OCI-LY7 (cell line): Measurements from ENCODE around the gene GPC1. TPM values are rescaled to one million over a fixed set of nuclear protein-coding genes. Genes with fewer than 3 reads are reported as not detected.

ENCODE experiments used
- BruUV-seq: library from RNA; stranded (reverse); fragments of 400-500 nt; replicated peaks from 2 replicates; lab custom pipeline; 2021; lab: Mats Ljungman, UMichigan
- CTCF ChIA-PET: fragments of 300-600 bp; sonication (Branson Sonifier 250); formaldehyde crosslinking; loops from one replicate; lab custom pipeline; 2022; ENCODE audit warnings: antibody characterized with exemption; ENCODE audit not compliant: unreplicated experiment; lab: Charles Lee
- POLR2A ChIA-PET: fragments of 300-600 bp; sonication (Branson Sonifier 250); formaldehyde crosslinking; loops from one replicate; lab custom pipeline; 2022; ENCODE audit warnings: antibody characterized with exemption; lab: Charles Lee
- DNase-seq: peaks from one replicate; pipeline ENCODE4 v3.0.0-alpha.2; 2015; ENCODE audit warnings: low spot score
- H2AFZ ChIP-seq: fragments of 200-600 bp; sonication (generic), shearing (Covaris generic); 2 replicates; pipeline ENCODE4 v1.6.1; 2014; ENCODE audit warnings: mild to moderate bottlenecking, antibody characterized with exemption, low read length, moderate library complexity
- H3K27ac ChIP-seq: fragments of 200-600 bp; sonication (generic); 2 replicates; pipeline ENCODE4 v1.5.1; 2014; ENCODE audit warnings: mixed run types, low read depth, mild to moderate bottlenecking, moderate library complexity, low read length, inconsistent platforms; ENCODE audit not compliant: poor library complexity, severe bottlenecking
- H3K36me3 ChIP-seq: fragments of 200-600 bp; sonication (generic); 2 replicates; pipeline ENCODE4 v1.6.1; 2014; ENCODE audit warnings: mild to moderate bottlenecking, antibody characterized with exemption, low read length, moderate library complexity, mixed read lengths; ENCODE audit not compliant: insufficient read depth
- H3K4me1 ChIP-seq: fragments of 200-600 bp; sonication (generic); 2 replicates; pipeline ENCODE4 v1.5.1; 2014; ENCODE audit warnings: mild to moderate bottlenecking, low read length; ENCODE audit not compliant: insufficient read depth, poor library complexity, severe bottlenecking
- H3K4me2 ChIP-seq: fragments of 200-600 bp; sonication (generic); 2 replicates; pipeline ENCODE4 v1.6.1; 2014; ENCODE audit warnings: mild to moderate bottlenecking, low read length
- H3K4me3 ChIP-seq: fragments of 200-600 bp; sonication (generic); 2 replicates; pipeline ENCODE4 v1.5.1; 2014; ENCODE audit warnings: mild to moderate bottlenecking, low read depth, low read length; ENCODE audit not compliant: poor library complexity, severe bottlenecking
- H3K79me2 ChIP-seq: fragments of 200-600 bp; sonication (generic); 2 replicates; pipeline ENCODE4 v1.6.1; 2016; ENCODE audit warnings: low read depth, mild to moderate bottlenecking, low read length, moderate library complexity, mixed read lengths; ENCODE audit not compliant: insufficient read depth
- H3K9me2 ChIP-seq: fragments of 200-600 bp; sonication (generic); 2 replicates; pipeline ENCODE4 v1.6.1; 2016; ENCODE audit warnings: mild to moderate bottlenecking, low read length, mixed read lengths; ENCODE audit not compliant: insufficient read depth
- H3K9me3 ChIP-seq: fragments of 200-600 bp; sonication (generic); 2 replicates; pipeline ENCODE4 v1.6.1; 2014; ENCODE audit warnings: mild to moderate bottlenecking, mixed run types, low read length, mixed read lengths
- H4K20me1 ChIP-seq: fragments of 200-600 bp; sonication (generic); 2 replicates; pipeline ENCODE4 v1.6.1; 2014; ENCODE audit warnings: mild to moderate bottlenecking, antibody characterized with exemption, low read length, moderate library complexity, mixed read lengths; ENCODE audit not compliant: insufficient read depth
- EZH2phosphoT487 ChIP-seq: fragments of 200-600 bp; sonication (generic); IDR thresholded peaks from 2 replicates; pipeline ENCODE4 v1.6.1; 2018; ENCODE audit warnings: low read depth, borderline replicate concordance, mild to moderate bottlenecking, mixed run types, antibody characterized with exemption, low read length, moderate library complexity, mixed read lengths
- intact Hi-C: fragments of 100-400 bp; cut with micrococcal nuclease; formaldehyde crosslinking; loops from one replicate; pipeline ENCODE4 v1.10.0; 2022; ENCODE audit not compliant: unreplicated experiment
- total RNA-seq, 2 experiments: library from RNA; depleted of rRNA in 1 of 2; stranded (reverse); fragments of >200 nt in 1 of 2; shearing (Covaris generic) in 1 of 2; gene quantifications; 2 replicates each; pipeline ENCODE4 v1.2.3, GENCODE V29; 2014 to 2022
- TF ChIP-seq, protein P1 (sequence below): fragments of 200-600 bp; sonication (generic); conservative IDR thresholded peaks from 2 replicates; pipeline ENCODE4 v1.5.1; 2014; ENCODE audit warnings: mild to moderate bottlenecking, antibody characterized with exemption, low read length, moderate library complexity, mixed read lengths

GPC1 gene
- total RNA-seq, 2 experiments from 2014 or later: 2.4 to 4.0 TPM

DNA sequence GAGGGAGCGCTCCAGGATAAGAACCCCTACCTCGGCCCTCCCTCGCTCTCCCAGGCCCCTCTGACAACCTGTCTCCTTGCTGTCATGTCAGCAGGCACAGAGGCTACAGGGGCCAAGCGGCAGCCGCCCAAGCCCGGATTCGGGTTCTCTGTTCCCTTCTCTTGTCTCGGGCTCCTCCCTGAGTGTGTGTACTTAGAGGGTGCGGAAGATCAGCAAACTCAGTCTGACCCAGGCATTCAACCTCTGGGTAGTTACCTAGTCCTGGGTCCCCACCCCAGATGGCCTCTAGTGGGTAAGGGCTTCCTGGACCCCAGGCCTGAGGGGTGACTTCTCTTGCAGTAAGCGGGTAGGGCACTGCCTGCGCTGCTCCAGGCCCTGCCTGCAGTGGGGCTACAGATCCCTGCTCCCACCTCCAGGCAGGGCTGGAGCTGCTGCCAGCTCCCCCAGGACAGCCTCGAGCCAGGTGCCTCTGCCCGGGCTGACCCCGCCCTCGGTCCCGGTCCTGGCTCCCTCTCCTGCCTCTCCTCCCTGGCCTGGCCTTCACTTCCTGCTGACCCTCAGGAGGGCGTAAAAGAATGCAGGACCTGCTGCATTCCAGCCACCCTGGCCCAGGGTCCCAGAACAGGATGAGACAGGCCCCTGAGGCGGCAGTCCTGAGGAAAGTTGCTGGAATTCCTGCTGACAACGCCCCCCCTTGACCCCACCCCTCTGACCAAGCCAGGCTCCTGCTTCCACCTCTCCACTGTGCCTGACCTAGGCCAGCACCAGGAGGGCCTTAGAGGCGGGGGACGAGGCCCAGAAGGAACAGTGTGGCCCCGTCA is 22.0 kb downstream of the GPC1 start:
- ChIA-PET POLR2A (no interaction called here), CTCF (no interaction called here)
- no peaks in the 10 kb centered on the region for H4K20me1 ChIP-seq
- no peak overlapping the region for H3K27ac ChIP-seq
- no peaks in the 10 kb centered on the region for H3K9me2 ChIP-seq
- H2AFZ ChIP-seq: no peak overlapping the region
- H3K79me2 ChIP-seq: no peaks in the 10 kb centered on the region
- H3K4me2 ChIP-seq: no peak overlapping the region
- DNase-seq: no peak
- H3K4me3 ChIP-seq: no peak overlapping the region
- no peaks in the 10 kb centered on the region for H3K36me3 ChIP-seq
- no TSS peak for BruUV-seq
- no peaks in the 10 kb centered on the region for H3K4me1 ChIP-seq
- no peaks in the 10 kb centered on the region for H3K9me3 ChIP-seq
- TF ChIP-seq, protein P1, sequence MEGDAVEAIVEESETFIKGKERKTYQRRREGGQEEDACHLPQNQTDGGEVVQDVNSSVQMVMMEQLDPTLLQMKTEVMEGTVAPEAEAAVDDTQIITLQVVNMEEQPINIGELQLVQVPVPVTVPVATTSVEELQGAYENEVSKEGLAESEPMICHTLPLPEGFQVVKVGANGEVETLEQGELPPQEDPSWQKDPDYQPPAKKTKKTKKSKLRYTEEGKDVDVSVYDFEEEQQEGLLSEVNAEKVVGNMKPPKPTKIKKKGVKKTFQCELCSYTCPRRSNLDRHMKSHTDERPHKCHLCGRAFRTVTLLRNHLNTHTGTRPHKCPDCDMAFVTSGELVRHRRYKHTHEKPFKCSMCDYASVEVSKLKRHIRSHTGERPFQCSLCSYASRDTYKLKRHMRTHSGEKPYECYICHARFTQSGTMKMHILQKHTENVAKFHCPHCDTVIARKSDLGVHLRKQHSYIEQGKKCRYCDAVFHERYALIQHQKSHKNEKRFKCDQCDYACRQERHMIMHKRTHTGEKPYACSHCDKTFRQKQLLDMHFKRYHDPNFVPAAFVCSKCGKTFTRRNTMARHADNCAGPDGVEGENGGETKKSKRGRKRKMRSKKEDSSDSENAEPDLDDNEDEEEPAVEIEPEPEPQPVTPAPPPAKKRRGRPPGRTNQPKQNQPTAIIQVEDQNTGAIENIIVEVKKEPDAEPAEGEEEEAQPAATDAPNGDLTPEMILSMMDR: no peak
- TF ChIP-seq EZH2phosphoT487: no peak
- intact Hi-C loops: no loop called here

DNA sequence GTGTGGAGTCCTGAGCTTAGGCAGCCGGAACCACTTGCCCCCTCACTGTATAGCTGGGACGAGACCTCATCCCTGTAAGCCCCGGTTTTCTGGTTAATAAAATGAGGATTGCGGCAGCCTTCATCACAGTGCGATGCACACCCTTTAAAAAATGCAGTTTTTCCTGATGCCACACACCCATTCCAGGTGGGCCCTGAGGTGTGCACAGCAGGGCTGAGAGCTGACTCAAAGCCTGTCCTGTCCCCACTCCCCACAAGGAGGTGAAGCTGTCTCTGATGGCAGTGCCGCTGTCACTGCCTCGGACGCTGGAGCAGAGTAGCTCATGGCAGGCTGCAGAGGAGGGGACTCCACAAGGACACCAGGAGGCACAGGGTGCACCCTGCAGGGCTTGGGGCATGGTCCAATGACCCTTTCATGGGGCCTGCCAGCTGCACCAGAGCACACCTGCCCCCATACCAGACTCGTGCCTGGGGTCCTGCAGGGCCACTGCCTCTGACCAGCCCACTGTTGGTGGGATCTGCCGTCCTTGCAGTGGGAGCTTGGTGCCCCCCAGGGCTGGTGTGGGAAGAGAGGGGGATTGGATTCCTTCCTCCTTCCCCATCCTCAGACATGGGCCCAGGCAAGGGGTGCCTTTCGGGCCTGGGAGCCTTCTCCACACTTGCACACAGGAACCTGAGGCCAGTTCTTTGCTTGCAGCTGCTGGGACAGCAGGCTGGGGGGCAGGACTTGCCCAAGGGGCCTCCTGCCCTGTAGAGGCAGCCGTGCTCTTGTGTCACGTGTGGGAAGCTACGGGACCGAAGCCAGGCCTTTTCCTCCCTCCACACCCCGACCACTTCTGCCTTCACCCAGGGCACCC is 22.8 kb downstream of the GPC1 start:
- BruUV-seq: no TSS peak
- no peak overlapping the region for H2AFZ ChIP-seq
- H3K79me2 ChIP-seq: no peaks in the 10 kb centered on the region
- no peaks in the 10 kb centered on the region for H4K20me1 ChIP-seq
- H3K4me2 ChIP-seq: no peak overlapping the region
- no peaks in the 10 kb centered on the region for H3K4me1 ChIP-seq
- intact Hi-C loops: no loop called here
- no peak overlapping the region for H3K27ac ChIP-seq
- ChIA-PET POLR2A (no interaction called here), CTCF (no interaction called here)
- H3K4me3 ChIP-seq: no peak overlapping the region
- H3K9me3 ChIP-seq: no peaks in the 10 kb centered on the region
- TF ChIP-seq, protein P1: no peak
- TF ChIP-seq EZH2phosphoT487: no peak
- DNase-seq: no peak
- H3K36me3 ChIP-seq: no peaks in the 10 kb centered on the region
- H3K9me2 ChIP-seq: no peaks in the 10 kb centered on the region
